ENCODE data around the gene HSPB7. TPM values are rescaled to one million over a fixed set of nuclear protein-coding genes. Genes with fewer than 3 reads are reported as not detected.
"Not testable (repeated sequence)": the region's sequence is repeated elsewhere in the genome, so short reads cannot be mapped to it uniquely, and the experiment has no call there.

HSPB7 gene
- total and polyA plus RNA-seq, 10 donors: 0.60 to 8.1 (median 2.4) TPM

DNA sequence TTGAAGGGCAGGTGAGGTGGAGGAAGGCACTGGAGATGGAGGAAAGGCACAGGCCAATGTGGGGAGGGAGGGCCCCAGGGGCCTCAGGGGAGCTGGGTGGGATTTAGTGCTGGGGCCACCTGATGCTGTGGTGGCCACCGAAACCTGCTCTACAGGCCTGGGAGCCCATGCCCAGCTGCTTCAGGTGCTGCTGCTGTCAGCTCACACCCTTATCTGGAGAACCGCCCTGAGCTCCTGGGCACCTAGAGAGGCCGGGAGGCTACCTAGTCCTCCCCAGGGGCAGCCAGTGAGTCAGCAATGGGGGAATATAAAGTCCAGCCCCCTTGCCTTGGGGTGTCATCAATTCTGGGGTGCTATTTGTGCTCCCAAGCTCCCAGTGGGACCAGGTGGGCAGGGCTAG lies 43.4 kb upstream of the HSPB7 start:
- no peak overlapping the region for H3K27ac ChIP-seq
- H3K4me3 ChIP-seq: no peak overlapping the region
- WGBS, 5 donors: 85 to 96% (median 86%) methylated on average over 2 to 3 of the region's 3 CpGs
- H3K27me3 ChIP-seq (replicated peaks in 1 of 7): peaks cover 0 to 5% (median 0%) of the 10 kb centered on the region in 7 donors
- peaks cover 0 to 13% (median 4%) of the 10 kb centered on the region in 6 donors for H3K4me1 ChIP-seq
- intact Hi-C loops (cut with DNase I; ENCODE audit: low total_unique reads): no loop called here
- no peak for DNase-seq
- TF ChIP-seq, protein P1, sequence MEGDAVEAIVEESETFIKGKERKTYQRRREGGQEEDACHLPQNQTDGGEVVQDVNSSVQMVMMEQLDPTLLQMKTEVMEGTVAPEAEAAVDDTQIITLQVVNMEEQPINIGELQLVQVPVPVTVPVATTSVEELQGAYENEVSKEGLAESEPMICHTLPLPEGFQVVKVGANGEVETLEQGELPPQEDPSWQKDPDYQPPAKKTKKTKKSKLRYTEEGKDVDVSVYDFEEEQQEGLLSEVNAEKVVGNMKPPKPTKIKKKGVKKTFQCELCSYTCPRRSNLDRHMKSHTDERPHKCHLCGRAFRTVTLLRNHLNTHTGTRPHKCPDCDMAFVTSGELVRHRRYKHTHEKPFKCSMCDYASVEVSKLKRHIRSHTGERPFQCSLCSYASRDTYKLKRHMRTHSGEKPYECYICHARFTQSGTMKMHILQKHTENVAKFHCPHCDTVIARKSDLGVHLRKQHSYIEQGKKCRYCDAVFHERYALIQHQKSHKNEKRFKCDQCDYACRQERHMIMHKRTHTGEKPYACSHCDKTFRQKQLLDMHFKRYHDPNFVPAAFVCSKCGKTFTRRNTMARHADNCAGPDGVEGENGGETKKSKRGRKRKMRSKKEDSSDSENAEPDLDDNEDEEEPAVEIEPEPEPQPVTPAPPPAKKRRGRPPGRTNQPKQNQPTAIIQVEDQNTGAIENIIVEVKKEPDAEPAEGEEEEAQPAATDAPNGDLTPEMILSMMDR (IDR thresholded peaks at IDR 0.05 in 8 of 11, conservative IDR thresholded peaks at IDR 0.05 in 3 of 11): no peak
- TF ChIP-seq POLR2A (IDR thresholded peaks at IDR 0.05): no peak
- TF ChIP-seq POLR2AphosphoS5 (IDR thresholded peaks at IDR 0.05): no peak
- H3K36me3 ChIP-seq: no peaks in the 10 kb centered on the region
- no peaks in the 10 kb centered on the region for H3K9me3 ChIP-seq

DNA sequence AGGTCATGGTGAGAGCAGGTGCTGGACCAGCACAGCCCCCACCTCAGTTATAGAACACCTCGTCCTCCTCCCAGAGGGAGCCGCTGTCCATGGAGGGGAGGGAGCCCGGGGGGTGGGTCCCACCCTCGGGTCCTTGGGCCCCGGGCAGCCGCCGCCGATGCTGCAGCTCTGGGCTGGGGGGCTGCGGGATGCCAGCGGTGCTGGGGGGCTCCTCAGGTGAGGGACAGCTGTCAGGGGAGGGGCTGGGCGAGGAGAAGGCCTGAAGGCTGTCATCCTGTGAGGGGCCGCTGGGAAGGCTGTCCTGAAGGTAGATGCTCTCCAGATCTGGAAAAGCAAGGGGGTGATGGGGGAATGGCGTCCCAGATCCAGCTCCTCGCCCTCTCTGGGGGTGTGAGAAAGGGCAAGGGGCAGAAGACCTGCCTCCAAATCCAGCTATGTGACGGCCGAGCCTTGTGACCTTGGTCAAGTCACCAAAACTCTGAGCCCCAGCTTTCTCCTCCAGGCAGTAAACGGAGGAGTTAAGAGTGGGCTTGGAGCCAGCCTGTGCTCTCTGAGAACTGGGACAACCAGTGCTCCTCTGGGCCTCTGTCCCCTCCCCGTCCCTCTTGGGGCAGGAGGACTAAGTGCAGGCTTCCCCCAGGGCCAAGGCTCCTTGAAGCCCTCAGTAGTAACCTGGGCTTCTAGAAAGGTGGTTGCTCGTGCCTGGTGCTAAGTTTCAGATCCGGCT lies 40.7 kb upstream of the HSPB7 start:
- not testable (repeated sequence) for DNase-seq; H3K27me3 ChIP-seq (replicated peaks in 1 of 7); H3K4me3 ChIP-seq; H3K27ac ChIP-seq; H3K36me3 ChIP-seq; H3K4me1 ChIP-seq; H3K9me3 ChIP-seq
- intact Hi-C loops (cut with DNase I; ENCODE audit: low total_unique reads): loop anchor here (10.0 kb wide), 2 partner anchors 54 to 264 kb away; partner anchors contain the start of gene SRARP
- WGBS, 5 donors: 59 to 83% (median 74%) methylated on average over 3 to 17 of the region's 20 CpGs

DNA sequence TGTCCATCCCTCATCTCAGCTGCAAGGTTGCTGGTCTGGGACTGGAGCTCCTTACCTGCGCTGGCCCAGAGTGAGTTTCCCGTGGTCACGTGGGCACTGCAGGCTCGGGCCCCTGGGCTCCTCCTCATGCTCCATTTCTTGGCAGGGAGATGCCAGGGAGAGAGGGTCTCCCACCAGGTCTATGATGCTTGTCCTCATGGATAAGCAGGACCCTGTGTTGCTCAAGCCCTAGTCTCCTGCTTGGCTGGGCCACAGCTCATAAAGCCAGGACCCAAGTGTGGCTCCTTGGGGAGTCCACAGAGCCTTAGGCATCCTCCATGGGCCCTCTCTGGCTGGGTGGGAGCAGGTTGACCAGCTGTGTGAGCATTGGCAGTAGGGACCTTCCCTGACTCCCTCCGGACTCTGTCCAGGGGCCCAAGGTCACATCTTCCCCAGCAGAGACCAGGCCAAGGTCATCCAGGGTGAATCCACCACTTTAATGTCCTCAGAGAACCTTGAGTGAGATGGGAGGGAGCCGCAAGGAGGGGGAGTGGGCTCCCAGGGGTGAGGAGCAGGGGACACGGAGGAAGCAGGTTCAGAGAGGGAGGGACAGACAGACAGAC lies 39.6 kb upstream of the HSPB7 start:
- not testable (repeated sequence) for H3K27me3 ChIP-seq (replicated peaks in 1 of 7); DNase-seq; H3K27ac ChIP-seq; H3K4me1 ChIP-seq; H3K4me3 ChIP-seq; H3K9me3 ChIP-seq; H3K36me3 ChIP-seq
- 73 to 79% (median 77%) methylated on average over 4 to 7 of the region's 7 CpGs for WGBS, 5 donors
- intact Hi-C loops (cut with DNase I; ENCODE audit: low total_unique reads): loop anchor here (10.0 kb wide), 2 partner anchors 53 to 263 kb away; partner anchors contain the start of gene SRARP

DNA sequence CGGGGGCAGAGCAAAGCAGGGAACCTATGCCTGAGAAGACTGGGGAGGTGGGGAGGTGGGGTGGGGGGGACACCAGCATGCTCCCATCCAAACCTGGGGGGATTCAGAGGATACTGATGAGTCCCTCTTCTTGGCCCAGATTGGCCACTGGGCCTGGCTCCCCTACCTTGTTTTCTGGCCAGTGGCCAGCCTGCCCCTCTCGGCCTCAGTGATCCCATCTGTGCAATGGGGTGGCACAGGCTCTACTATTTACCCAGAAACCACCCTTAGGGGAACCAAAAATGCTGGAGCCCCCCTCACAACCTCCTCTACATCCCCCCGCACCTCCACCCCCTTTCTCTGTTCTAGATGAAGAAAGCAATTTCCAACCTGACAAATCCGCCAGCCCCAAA lies 38.7 kb upstream of the HSPB7 start:
- DNase-seq; H3K27me3 ChIP-seq (replicated peaks in 1 of 7); H3K36me3 ChIP-seq; H3K9me3 ChIP-seq; H3K4me1 ChIP-seq; H3K27ac ChIP-seq; H3K4me3 ChIP-seq: not testable (repeated sequence)
- intact Hi-C loops (cut with DNase I; ENCODE audit: low total_unique reads): loop anchor here (10.0 kb wide), 2 partner anchors 52 to 262 kb away; partner anchors contain the start of gene SRARP
- 71 to 89% (median 76%) methylated on average over 2 to 3 of the region's 4 CpGs for WGBS, 5 donors

DNA sequence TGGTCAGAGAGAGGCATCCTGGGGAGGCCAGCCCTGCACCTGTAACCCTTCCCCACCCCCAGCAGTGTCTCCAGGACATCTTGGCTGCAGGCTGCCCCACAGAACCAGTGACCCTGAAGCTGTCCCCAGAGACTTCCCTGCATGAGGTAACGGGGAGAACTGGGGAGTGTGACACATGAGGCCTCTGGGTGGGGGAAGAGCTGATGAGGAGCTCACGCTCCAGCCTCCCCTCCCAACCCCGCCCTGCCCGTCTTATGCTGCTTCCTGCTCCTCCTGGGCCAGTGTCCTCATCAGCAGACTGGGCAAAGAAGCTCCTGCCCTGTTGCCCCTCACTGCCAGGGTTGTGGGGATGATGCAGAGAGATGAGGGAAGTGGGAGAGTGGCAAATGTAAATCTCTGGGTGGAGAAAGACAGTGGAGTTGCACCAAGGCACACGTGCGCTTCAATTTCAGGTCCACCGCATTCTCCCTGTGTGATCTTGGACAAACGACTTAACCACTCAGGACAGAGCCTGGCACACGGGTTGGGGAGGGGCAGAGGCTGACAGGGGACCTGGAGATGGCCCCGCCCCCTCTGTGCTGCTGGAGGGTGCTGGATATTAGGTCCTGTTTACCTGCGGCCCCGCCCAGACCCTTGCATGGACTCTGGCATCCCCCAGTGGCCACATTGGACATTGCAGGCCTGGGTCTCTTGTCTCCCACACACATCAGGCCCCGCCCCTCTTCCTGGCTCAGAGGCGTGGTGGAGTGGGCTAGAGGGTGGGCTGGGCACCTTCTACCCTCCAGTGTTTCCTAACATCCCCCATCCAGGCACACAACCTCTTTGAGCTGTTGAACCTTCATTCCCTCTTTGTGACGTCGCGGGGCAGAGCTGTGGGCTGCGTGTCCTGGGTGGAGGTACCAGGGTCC lies 38.0 kb upstream of the HSPB7 start:
- intact Hi-C loops (cut with DNase I; ENCODE audit: low total_unique reads): loop anchor here (10.0 kb wide), 2 partner anchors 51 to 261 kb away; partner anchors contain the start of gene SRARP
- 28 to 42% (median 37%) methylated on average over 15 to 18 of the region's 18 CpGs for WGBS, 5 donors
- Histone ChIP-seq H3K9me3 (no peaks in the 10 kb centered on the region), H3K4me1 (peaks cover 0 to 8% (median 3%) of the 10 kb centered on the region in 6 donors), H3K36me3 (no peaks in the 10 kb centered on the region), H3K27ac (no peak overlapping the region), H3K4me3 (no peak overlapping the region), H3K27me3 (replicated peaks in 1 of 7) (peaks cover 0 to 11% (median 0%) of the 10 kb centered on the region in 7 donors)
- no peak for TF ChIP-seq POLR2A (IDR thresholded peaks at IDR 0.05)
- TF ChIP-seq POLR2AphosphoS5 (IDR thresholded peaks at IDR 0.05): no peak
- TF ChIP-seq, protein P1 (IDR thresholded peaks at IDR 0.05 in 8 of 11, conservative IDR thresholded peaks at IDR 0.05 in 3 of 11): peak; percentile 64 to 93 (median 89)
- DNase-seq: peak; percentile 93

Data from spleen (tissue), 11 donors.